IPS DF 19.7 (cell line): ENCODE measurements around the gene DPP3.
"Not testable (repeated sequence)": the region's sequence is repeated elsewhere in the genome, so short reads cannot be mapped to it uniquely, and the experiment has no call there.

Experiments used
- DNase-seq: peaks from one replicate; pipeline ENCODE4 v3.0.0-alpha.2; 2013; ENCODE audit warnings: low read depth, low spot score

DPP3 gene

GRCh38 chr11:66530927-66531709 lies 50.9 kb downstream of the DPP3 start:
- DNase-seq: no peak

- no peak for DNase-seq
These were observed 51.6 kb downstream of the DPP3 start for GRCh38 chr11:66531841-66532240.

GRCh38 chr11:66532784-66533183 lies 52.5 kb downstream of the DPP3 start:
- no peak for DNase-seq

- DNase-seq: no peak
These were observed 59.1 kb downstream of the DPP3 start for GRCh38 chr11:66539170-66539869.

GRCh38 chr11:66539870-66540213 lies 59.6 kb downstream of the DPP3 start:
- DNase-seq: no peak

- DNase-seq: not testable (repeated sequence)
These were observed 60.4 kb downstream of the DPP3 start for GRCh38 chr11:66540598-66540997.

GRCh38 chr11:66541892-66542291 lies 61.7 kb downstream of the DPP3 start:
- no peak for DNase-seq

GRCh38 chr11:66542362-66542761 lies 62.1 kb downstream of the DPP3 start:
- no peak for DNase-seq

- DNase-seq: no peak
These were observed 63.3 kb downstream of the DPP3 start for GRCh38 chr11:66543263-66544107.

- not testable (repeated sequence) for DNase-seq
These were observed 64.7 kb downstream of the DPP3 start for GRCh38 chr11:66544952-66545351.

- peak; percentile 82 for DNase-seq
These were observed 65.6 kb downstream of the DPP3 start, which contains the start of gene ZDHHC24 for GRCh38 chr11:66545701-66546367. TSS of gene ZDHHC24 (minus strand) at chr11:66546048. CDS start at chr11:66546003, 45 bp downstream.

- peak; percentile 50 for DNase-seq
These were observed 66.2 kb downstream of the DPP3 start, which contains the start of gene ACTN3 for GRCh38 chr11:66546368-66546965. TSS of gene ACTN3 (plus strand) at chr11:66546903. CDS start at chr11:66546938, 35 bp downstream.

GRCh38 chr11:66546966-66547661 lies 66.9 kb downstream of the DPP3 start:
- DNase-seq: no peak

GRCh38 chr11:66547662-66548009 lies 67.4 kb downstream of the DPP3 start:
- DNase-seq: no peak

- no peak for DNase-seq
These were observed 67.8 kb downstream of the DPP3 start for GRCh38 chr11:66548041-66548440.

- no peak for DNase-seq
These were observed 68.8 kb downstream of the DPP3 start for GRCh38 chr11:66548774-66549630.

GRCh38 chr11:66549696-66550095 lies 69.5 kb downstream of the DPP3 start:
- DNase-seq: no peak

GRCh38 chr11:66550887-66551286 lies 70.7 kb downstream of the DPP3 start:
- DNase-seq: no peak

- no peak for DNase-seq
These were observed 74.4 kb downstream of the DPP3 start for GRCh38 chr11:66554602-66555001.

GRCh38 chr11:66555416-66555815 lies 75.2 kb downstream of the DPP3 start:
- DNase-seq: no peak
